NB4 (cell line): ENCODE measurements around the gene CALHM3.

ENCODE experiments used
- POLR2A ChIP-seq: IDR thresholded peaks from 2 replicates; pipeline ENCODE4 v1.6.1; 2011; ENCODE audit warnings: mild to moderate bottlenecking; ENCODE audit not compliant: insufficient read length; ENCODE audit errors: extremely low read depth
- TF ChIP-seq, protein P1 (sequence below): IDR thresholded peaks from one replicate; pipeline ENCODE4 v1.5.1; 2012; ENCODE audit warnings: low read depth, low read length

DNA sequence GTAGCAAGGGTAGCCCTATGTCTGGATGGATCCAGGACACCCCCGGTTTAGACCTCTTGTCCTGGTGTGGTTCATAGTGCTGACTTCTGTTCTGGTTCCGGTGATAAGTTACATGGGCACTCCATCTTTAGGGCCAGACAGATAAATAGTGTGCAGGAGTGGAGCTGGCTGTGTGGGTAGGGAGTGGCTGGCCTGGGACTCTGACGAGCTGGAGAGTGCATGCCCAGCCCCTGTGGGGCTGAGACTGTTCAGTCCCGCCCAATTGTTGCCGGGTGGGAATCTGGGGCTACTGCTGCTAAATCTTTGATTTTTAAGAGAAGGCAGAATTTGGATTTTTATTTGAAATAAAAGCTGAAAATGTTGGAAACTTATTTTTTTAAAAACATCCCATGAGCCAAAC is 55.3 kb downstream of the CALHM3 start:
- TF ChIP-seq POLR2A: no peak
- TF ChIP-seq, protein P1, sequence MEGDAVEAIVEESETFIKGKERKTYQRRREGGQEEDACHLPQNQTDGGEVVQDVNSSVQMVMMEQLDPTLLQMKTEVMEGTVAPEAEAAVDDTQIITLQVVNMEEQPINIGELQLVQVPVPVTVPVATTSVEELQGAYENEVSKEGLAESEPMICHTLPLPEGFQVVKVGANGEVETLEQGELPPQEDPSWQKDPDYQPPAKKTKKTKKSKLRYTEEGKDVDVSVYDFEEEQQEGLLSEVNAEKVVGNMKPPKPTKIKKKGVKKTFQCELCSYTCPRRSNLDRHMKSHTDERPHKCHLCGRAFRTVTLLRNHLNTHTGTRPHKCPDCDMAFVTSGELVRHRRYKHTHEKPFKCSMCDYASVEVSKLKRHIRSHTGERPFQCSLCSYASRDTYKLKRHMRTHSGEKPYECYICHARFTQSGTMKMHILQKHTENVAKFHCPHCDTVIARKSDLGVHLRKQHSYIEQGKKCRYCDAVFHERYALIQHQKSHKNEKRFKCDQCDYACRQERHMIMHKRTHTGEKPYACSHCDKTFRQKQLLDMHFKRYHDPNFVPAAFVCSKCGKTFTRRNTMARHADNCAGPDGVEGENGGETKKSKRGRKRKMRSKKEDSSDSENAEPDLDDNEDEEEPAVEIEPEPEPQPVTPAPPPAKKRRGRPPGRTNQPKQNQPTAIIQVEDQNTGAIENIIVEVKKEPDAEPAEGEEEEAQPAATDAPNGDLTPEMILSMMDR: no peak
